Esophagus squamous epithelium (tissue), 4 donors: ENCODE data around the gene CD47.

Experiments
- POLR2A ChIP-seq, 4 donors: fragments of 450-650 bp; IDR thresholded peaks; one replicate each; pipeline ENCODE4 v1.6.1; 2017; ENCODE audit warnings: antibody characterized with exemption in 4 of 4, mild to moderate bottlenecking in 4 of 4, moderate library complexity in 3 of 4
- TF ChIP-seq, protein P1 (sequence below), 6 experiments: fragments of 450-650 bp in 4 of 6; fragments of 200-600 bp in 2 of 6; sonication (generic) in 2 of 6; IDR thresholded peaks; one replicate each; pipeline ENCODE4 v1.5.1; 2016 to 2019; ENCODE audit warnings: antibody characterized with exemption in 6 of 6, mild to moderate bottlenecking in 4 of 6, moderate library complexity in 4 of 6

DNA sequence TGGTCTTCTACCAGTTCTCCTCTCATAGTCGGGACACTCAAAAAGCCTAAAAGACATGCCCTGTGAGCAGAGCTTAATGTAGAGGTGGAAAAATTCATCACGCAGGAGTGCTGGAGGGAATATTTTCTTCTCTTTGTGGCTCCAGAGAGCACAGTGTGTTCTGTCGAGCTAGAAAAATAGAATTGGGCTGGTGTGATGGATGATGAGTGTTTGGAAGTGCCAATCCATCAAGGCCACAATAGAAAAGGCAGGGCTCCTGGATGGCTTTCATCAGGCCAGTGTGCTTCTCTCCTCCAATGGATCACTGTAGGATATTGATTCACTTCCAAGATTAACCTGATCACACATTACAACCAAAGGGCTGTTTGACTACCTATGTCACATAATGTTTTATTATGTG is 65.7 kb downstream of the CD47 start:
- TF ChIP-seq POLR2A (IDR thresholded peaks at IDR 0.05) = no peak
- TF ChIP-seq, protein P1, sequence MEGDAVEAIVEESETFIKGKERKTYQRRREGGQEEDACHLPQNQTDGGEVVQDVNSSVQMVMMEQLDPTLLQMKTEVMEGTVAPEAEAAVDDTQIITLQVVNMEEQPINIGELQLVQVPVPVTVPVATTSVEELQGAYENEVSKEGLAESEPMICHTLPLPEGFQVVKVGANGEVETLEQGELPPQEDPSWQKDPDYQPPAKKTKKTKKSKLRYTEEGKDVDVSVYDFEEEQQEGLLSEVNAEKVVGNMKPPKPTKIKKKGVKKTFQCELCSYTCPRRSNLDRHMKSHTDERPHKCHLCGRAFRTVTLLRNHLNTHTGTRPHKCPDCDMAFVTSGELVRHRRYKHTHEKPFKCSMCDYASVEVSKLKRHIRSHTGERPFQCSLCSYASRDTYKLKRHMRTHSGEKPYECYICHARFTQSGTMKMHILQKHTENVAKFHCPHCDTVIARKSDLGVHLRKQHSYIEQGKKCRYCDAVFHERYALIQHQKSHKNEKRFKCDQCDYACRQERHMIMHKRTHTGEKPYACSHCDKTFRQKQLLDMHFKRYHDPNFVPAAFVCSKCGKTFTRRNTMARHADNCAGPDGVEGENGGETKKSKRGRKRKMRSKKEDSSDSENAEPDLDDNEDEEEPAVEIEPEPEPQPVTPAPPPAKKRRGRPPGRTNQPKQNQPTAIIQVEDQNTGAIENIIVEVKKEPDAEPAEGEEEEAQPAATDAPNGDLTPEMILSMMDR (IDR thresholded peaks at IDR 0.05) = no peak
